Kidney epithelial cell (primary cell): ENCODE data around the gene SPARC. TPM values are rescaled to one million over a fixed set of nuclear protein-coding genes. Genes with fewer than 3 reads are reported as not detected.

Experiments
- DNase-seq: peaks from one replicate; pipeline ENCODE4 v3.0.0-alpha.2; 2010; ENCODE audit warnings: low read depth
- H3K27me3 ChIP-seq: 2 replicates; pipeline ENCODE4 v1.6.0; 2011; ENCODE audit warnings: low read length; ENCODE audit not compliant: control insufficient read depth, insufficient read depth
- H3K36me3 ChIP-seq: 2 replicates; pipeline ENCODE4 v1.5.1; 2011; ENCODE audit warnings: low read length; ENCODE audit not compliant: control insufficient read depth, insufficient read depth
- H3K4me3 ChIP-seq: 2 replicates; pipeline ENCODE4 v1.5.1; 2011; ENCODE audit warnings: low read depth, mild to moderate bottlenecking, control low read depth, low read length
- total RNA-seq: library from RNA; depleted of rRNA; stranded (reverse); fragments of >200 nt; gene quantifications from 2 replicates; pipeline ENCODE4 v1.2.3, GENCODE V29; 2015
- TF ChIP-seq, protein P1 (sequence below): IDR thresholded peaks from 2 replicates; pipeline ENCODE4 v1.5.1; 2011; ENCODE audit warnings: mild to moderate bottlenecking, moderate library complexity, low read length, control low read depth, inconsistent platforms; ENCODE audit not compliant: insufficient read depth, poor library complexity, severe bottlenecking

The SPARC gene
- total RNA-seq, 1 donor from 2014 or later: 139 TPM

DNA sequence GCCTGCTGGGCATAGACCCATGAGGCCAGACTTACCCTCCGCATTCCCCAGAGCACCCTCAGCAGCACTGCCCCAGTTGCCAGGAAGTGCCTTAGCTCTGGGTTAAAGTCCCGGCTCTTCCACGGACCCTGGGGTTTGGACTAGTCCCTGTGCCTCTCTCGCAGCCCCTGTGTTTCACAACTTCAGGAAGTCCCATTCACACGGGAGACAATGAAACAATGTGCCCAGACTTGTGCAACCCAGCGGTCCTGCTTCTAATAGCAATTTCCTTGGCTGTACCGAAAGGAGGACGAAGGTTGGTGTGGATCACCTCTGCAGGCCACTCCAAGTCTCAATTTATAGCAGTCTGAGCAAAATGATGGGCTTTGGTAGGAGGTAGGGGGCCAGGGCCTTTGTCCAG lies 53.8 kb downstream of the SPARC start:
- Histone ChIP-seq H3K4me3 (no peak overlapping the region), H3K36me3 (no peaks in the 10 kb centered on the region), H3K27me3 (no peaks in the 10 kb centered on the region)
- DNase-seq: no peak
- TF ChIP-seq, protein P1, sequence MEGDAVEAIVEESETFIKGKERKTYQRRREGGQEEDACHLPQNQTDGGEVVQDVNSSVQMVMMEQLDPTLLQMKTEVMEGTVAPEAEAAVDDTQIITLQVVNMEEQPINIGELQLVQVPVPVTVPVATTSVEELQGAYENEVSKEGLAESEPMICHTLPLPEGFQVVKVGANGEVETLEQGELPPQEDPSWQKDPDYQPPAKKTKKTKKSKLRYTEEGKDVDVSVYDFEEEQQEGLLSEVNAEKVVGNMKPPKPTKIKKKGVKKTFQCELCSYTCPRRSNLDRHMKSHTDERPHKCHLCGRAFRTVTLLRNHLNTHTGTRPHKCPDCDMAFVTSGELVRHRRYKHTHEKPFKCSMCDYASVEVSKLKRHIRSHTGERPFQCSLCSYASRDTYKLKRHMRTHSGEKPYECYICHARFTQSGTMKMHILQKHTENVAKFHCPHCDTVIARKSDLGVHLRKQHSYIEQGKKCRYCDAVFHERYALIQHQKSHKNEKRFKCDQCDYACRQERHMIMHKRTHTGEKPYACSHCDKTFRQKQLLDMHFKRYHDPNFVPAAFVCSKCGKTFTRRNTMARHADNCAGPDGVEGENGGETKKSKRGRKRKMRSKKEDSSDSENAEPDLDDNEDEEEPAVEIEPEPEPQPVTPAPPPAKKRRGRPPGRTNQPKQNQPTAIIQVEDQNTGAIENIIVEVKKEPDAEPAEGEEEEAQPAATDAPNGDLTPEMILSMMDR: no peak

DNA sequence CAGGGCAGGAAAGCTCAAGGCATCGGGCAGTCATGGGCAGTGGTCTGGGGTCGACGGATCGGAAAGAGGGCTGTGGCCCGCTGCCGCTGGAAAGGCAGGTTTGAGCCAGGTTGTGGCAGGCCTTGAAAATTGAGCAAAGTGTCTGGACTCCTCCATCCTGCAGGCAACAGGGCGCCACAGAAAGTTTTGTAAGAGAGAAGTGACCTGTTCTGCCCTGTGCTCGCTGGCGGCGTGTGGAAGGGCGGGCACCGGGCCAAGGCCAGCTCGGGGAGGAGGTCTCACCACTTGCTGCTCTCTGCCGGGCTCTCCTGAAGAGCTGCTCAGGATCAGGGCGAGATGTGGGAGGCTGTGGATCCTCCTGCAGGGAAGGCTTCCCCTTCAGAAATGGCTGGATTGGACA lies 54.2 kb downstream of the SPARC start:
- Histone ChIP-seq H3K36me3 (no peaks in the 10 kb centered on the region), H3K27me3 (no peaks in the 10 kb centered on the region), H3K4me3 (no peak overlapping the region)
- DNase-seq: no peak
- TF ChIP-seq, protein P1: no peak

DNA sequence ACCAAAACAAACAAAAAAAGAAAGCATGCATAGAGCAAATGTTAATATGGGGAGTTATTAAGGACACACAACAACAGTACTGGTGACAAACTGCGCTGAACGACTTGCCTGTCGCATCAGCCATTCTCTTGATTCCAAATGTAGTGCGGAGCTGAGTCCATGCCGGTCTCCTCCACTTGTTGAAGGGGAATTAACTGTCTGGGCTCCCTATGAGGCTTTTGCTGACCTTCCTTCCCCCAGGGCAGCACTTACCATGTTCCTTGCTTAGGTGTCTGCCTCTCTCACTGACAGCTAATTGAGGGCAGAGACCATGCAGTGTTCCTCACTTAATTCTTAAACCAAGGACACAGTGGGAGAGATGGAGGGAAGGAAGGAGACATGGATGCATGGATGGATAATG lies 54.8 kb downstream of the SPARC start:
- H3K4me3 ChIP-seq: no peak overlapping the region
- no peaks in the 10 kb centered on the region for H3K36me3 ChIP-seq
- no peaks in the 10 kb centered on the region for H3K27me3 ChIP-seq
- TF ChIP-seq, protein P1: no peak
- DNase-seq: no peak

DNA sequence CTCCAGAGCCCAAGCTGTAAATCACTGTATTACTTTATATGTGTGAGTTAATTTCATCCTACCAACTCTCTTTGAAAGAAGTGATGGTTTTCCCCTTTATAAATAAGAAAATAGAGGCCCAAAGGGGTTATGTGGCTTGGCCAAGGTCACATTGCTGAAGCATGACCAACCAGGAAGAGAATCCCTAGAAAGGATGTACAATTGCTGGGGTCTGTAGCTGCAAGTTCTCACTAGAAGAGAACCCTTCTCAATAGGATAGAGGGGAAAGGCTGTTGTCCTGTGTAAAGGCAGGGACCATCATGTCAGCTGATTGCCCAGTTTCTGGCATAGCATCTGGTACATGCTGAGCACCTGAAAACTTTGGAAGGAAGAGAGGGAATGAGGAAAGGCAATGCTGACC lies 56.6 kb downstream of the SPARC start:
- TF ChIP-seq, protein P1: no peak
- no peaks in the 10 kb centered on the region for H3K36me3 ChIP-seq
- DNase-seq: no peak
- no peak overlapping the region for H3K4me3 ChIP-seq
- H3K27me3 ChIP-seq: no peaks in the 10 kb centered on the region

DNA sequence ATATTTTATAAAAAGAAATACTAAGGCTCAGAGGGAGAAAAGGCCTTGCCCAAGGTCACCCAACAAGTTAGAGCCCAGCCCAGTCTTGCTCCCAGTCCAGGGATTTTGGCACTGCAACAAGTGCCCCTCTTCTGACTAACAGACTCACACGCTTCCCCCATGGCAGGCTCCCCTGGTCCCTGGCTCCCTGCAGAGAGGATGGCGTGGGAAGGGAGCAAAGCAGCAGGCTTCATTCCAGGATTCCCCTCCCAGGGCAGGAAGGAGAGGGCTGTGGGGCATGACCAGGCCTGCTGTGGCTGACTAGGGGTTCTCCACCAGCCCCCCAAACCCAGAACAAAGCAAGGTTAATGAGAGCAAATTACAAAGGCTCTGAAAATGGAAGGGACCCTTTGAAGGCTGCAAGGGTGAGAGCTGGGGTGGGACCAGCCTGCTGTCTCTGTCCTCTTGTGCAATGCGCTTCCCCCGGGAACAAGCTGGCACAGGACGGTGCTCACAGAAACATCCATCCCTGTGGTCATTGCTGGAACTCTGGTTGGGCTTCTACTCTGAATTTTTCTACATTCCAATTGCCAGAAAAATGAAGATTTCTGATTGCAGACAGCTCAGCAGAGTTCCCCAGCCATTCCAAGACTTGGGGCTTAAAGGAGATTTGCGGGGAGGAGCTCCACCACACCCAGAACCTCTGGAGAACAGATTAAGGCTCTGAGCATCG lies 58.4 kb downstream of the SPARC start:
- TF ChIP-seq, protein P1: no peak
- H3K36me3 ChIP-seq: no peaks in the 10 kb centered on the region
- no peak overlapping the region for H3K4me3 ChIP-seq
- DNase-seq: no peak
- H3K27me3 ChIP-seq: no peaks in the 10 kb centered on the region

DNA sequence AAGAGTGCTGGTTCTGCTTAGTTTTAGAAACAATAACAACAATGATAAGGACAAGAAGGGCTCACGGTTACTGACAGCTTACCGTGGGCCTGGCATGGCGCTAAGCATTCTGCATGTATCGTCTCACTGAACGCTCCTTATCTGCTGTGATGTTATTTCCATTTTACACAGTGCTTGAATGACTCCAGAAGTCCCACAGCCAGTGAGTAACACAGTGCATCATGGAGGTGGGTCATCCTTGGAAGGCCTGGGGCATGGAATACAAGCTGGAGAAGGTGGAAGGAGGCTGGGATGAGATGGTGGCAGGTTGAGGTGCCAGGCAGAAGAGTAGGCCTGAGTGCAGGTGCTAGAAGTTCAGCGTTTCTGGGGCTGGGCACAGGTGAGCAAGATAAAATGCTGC lies 59.1 kb downstream of the SPARC start:
- Histone ChIP-seq H3K4me3 (no peak overlapping the region), H3K36me3 (no peaks in the 10 kb centered on the region), H3K27me3 (peaks cover under 1% of the 10 kb centered on the region)
- TF ChIP-seq, protein P1: no peak
- no peak for DNase-seq
